ENCODE results near the gene TULP4.

Gene TULP4

GRCh38 chr6:158312165-158312564 is at the start of gene TULP4:
Gene TULP4 (plus strand): TSS chr6:158312465. CDS start chr6:158314017, 1,552 bp downstream.
- TF ChIP-seq CTCF (conservative IDR thresholded peaks at IDR 0.05): no peak
- H3K27ac ChIP-seq: no peak within 1 kb of the TSS

- TF ChIP-seq CTCF (conservative IDR thresholded peaks at IDR 0.05): no peak
- H3K27ac ChIP-seq: no peak overlapping the region
Measured at GRCh38 chr6:158262755-158263154, 49.5 kb upstream of the TULP4 start.

- H3K27ac ChIP-seq: no peak overlapping the region
- no peak for TF ChIP-seq CTCF (conservative IDR thresholded peaks at IDR 0.05)
Measured at GRCh38 chr6:158264180-158264579, 48.1 kb upstream of the TULP4 start.

GRCh38 chr6:158266131-158266530 is 46.1 kb upstream of the TULP4 start:
- H3K27ac ChIP-seq: no peak overlapping the region

GRCh38 chr6:158268361-158269147 is 43.7 kb upstream of the TULP4 start:
- no peak overlapping the region for H3K27ac ChIP-seq
- TF ChIP-seq CTCF (conservative IDR thresholded peaks at IDR 0.05): no peak

More at GRCh38 chr6:158266131-158266530, 46.1 kb upstream of the TULP4 start:
- no peak for TF ChIP-seq CTCF (conservative IDR thresholded peaks at IDR 0.05)

- TF ChIP-seq CTCF (conservative IDR thresholded peaks at IDR 0.05): no peak
- no peak overlapping the region for H3K27ac ChIP-seq
Measured at GRCh38 chr6:158269657-158270056, 42.6 kb upstream of the TULP4 start.

GRCh38 chr6:158270389-158271127 is 41.7 kb upstream of the TULP4 start:
- TF ChIP-seq CTCF (conservative IDR thresholded peaks at IDR 0.05): no peak
- no peak overlapping the region for H3K27ac ChIP-seq
